IPS-18c (cell line): ENCODE results near the gene CACNA1C.

Experiments used
- H3K4me3 ChIP-seq: 2 replicates; pipeline ENCODE4 v1.7.0; 2013; ENCODE audit warnings: low read depth, mild to moderate bottlenecking, low read length, moderate library complexity; ENCODE audit not compliant: insufficient read depth
- H3K9me3 ChIP-seq: one replicate; pipeline ENCODE4 v1.6.1; 2013; ENCODE audit warnings: mild to moderate bottlenecking, low read length, moderate library complexity; ENCODE audit not compliant: control insufficient read depth, insufficient read depth

Gene CACNA1C

DNA sequence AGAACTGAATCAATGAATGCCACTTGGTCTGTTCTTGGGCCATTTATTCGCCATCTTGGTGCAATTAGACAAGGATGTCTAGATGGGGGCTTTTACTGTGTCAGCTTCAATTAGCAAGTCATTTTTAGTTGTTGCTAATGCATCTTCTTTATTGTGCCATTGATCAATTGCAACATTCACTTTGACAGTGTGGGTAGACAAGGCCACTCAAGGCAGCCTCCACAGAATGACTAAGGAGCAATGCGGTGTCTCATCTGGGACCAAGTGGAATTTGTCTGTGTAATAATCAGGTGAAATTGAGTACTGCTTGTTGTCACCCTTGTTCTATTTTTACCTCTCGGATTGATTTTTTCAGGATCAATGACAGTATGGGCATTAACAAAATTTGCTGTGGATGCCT lies 275.9 kb downstream of the CACNA1C start:
- no peak overlapping the region for H3K4me3 ChIP-seq
- H3K9me3 ChIP-seq: no peaks in the 10 kb centered on the region

DNA sequence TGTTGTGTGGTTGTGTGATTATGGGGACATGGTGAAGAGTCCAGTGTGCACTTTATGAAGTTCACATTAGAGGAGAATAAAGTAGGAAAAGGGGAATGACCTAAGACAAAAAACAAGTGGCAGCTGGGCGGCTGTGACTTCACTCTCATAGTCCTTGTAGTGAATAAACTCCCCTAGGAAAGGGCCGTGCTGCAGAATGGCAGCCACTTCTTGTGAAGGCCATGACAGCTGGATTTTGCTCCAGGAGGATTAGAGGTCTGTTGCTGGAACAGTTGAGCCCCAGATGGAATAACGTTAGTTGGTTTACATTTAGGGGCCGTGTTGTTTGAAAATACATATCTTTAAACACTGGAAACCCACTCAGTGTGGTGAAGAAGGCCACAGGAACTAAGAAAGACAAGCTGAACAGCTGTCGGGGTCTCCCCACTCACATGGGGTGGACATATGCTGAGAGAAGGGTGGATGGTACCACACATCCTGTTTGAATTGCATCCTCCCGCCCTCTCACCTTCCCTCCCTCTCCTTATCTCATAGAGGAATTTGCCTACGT lies 276.9 kb downstream of the CACNA1C start:
- no peaks in the 10 kb centered on the region for H3K9me3 ChIP-seq
- no peak overlapping the region for H3K4me3 ChIP-seq

DNA sequence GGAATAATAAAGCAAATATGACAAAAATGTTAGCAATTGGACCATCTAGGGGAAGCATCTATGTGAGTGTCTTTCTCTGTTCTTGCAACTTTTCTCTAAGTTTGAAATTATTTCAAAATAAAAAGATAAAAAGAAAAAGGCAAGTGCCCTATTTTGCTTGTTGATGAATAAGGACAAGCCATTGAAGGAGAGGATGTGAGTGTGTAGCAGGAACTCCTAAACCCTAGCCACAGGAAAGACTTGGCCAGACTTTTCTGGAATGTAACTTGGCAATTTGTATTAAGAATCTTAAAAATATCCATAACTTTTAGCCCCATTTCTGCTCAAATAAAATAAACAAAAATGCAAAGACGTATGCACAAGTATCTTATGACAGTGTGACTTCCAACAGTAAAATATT lies 279.4 kb downstream of the CACNA1C start:
- Histone ChIP-seq H3K4me3 (no peak overlapping the region), H3K9me3 (no peaks in the 10 kb centered on the region)

GRCh38 chr12:2332947-2333346 lies 280.2 kb downstream of the CACNA1C start:
- Histone ChIP-seq H3K4me3 (no peak overlapping the region), H3K9me3 (no peaks in the 10 kb centered on the region)

GRCh38 chr12:2333491-2334195 lies 280.9 kb downstream of the CACNA1C start:
- Histone ChIP-seq H3K4me3 (no peak overlapping the region), H3K9me3 (no peaks in the 10 kb centered on the region)

GRCh38 chr12:2334271-2334670 lies 281.5 kb downstream of the CACNA1C start:
- Histone ChIP-seq H3K4me3 (no peak overlapping the region), H3K9me3 (no peaks in the 10 kb centered on the region)

GRCh38 chr12:2334689-2335088 lies 281.9 kb downstream of the CACNA1C start:
- no peaks in the 10 kb centered on the region for H3K9me3 ChIP-seq
- no peak overlapping the region for H3K4me3 ChIP-seq

- H3K9me3 ChIP-seq: no peaks in the 10 kb centered on the region
- H3K4me3 ChIP-seq: no peak overlapping the region
Observed at GRCh38 chr12:2335109-2335508, 282.3 kb downstream of the CACNA1C start.

DNA sequence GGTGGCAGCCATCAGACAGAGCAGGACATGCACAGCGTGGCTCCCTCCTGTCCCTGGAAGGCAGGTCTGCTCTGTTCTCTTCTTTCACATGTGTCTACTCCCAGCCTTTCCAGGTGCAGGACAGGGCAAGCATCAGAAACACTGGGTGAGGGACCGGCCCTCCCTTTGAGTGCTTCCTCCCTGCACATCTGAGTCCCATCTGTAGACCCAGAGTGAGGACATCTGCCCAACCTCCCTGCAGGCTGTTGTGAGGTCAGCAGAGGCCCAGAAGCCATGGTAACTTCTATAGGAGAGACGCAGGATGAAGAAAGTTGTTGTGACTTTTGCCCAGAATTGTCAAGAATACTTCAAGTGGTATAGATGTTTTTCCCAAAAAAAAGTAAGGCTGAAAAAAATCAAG lies 282.7 kb downstream of the CACNA1C start:
- H3K4me3 ChIP-seq: no peak overlapping the region
- no peaks in the 10 kb centered on the region for H3K9me3 ChIP-seq

GRCh38 chr12:2335916-2336315 lies 283.1 kb downstream of the CACNA1C start:
- H3K9me3 ChIP-seq: no peaks in the 10 kb centered on the region
- H3K4me3 ChIP-seq: no peak overlapping the region

DNA sequence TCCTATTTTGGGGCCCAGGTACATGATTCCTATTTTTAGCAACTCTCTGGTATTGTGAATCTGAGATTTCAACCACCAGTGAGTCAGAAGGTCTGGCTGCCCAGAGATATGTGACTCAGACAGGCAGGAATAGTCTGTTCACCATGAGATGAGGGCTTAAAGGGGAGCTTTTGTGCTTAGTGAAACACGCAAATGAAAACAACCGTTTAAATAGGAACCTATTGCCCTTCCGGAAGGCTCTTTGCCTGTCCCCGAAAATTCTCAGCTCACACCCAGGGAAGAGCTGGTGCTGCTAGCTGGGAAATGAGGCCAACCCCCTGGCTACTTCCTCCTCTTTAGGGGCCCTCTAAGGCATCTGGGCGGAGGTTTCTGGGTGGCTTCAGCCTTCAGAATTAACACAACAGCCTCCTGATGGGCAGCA lies 283.6 kb downstream of the CACNA1C start:
- H3K4me3 ChIP-seq: no peak overlapping the region

GRCh38 chr12:2337031-2338010 lies 284.5 kb downstream of the CACNA1C start:
- Histone ChIP-seq H3K9me3 (no peaks in the 10 kb centered on the region), H3K4me3 (no peak overlapping the region)

More for the DNA sequence above, 283.6 kb downstream of the CACNA1C start:
- no peaks in the 10 kb centered on the region for H3K9me3 ChIP-seq

GRCh38 chr12:2338381-2338780 lies 285.6 kb downstream of the CACNA1C start:
- H3K9me3 ChIP-seq: no peaks in the 10 kb centered on the region
- H3K4me3 ChIP-seq: no peak overlapping the region

GRCh38 chr12:2338991-2339431 lies 286.2 kb downstream of the CACNA1C start:
- H3K9me3 ChIP-seq: no peaks in the 10 kb centered on the region

DNA sequence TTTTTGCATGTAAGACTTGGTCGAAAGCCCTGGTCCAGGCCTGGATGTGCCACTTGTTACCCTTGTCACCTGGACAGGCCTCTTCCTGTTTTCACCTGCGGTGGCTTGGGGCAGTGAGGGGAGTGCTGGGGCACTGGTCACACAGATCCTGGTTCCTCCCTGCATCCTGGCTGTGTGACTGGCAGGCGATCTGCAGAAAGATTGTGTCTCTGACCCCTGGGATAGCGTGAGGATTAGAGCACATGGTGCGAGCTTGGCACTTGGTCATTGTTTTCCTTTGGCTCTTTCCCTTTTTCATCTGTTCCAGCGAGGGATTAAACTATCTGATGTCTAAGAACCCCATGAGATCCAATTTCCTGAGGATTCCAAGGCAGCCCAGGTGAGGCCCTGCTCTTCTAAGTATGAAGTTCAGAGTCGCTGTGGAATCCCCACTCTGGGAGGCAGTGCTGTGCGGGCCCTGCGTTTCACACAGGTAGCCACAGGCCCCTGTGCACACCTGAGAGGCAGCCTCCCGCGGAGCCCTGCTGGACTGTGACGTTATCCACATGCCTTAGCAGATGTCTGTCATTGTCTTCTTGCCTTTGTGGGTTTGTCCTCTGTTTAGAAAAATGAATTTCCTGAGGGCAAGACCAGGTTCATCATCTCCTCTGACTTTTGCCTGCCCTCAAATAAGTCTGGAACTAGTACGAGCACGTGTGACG lies 288.4 kb downstream of the CACNA1C start:
- no peaks in the 10 kb centered on the region for H3K9me3 ChIP-seq
- H3K4me3 ChIP-seq: no peak overlapping the region

More at GRCh38 chr12:2338991-2339431, 286.2 kb downstream of the CACNA1C start:
- no peak overlapping the region for H3K4me3 ChIP-seq

DNA sequence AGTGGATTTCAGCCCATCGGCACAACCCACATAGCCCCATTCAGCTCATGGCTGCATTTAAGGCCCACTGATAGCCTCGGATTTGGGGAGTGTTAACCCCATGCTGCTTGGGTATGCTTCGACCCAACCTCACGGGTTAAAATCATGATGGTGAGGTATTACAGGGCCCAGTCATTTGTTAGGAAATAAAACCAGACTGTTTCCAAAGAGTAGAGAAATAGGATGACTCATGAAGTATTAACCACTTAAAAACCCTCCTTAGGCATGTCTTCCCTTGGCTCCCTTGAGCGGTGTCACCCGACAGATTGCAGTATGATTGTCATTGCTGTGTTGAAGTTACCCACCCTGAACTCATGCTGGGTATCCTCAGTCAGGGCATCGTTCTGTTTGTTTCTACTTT lies 289.1 kb downstream of the CACNA1C start:
- Histone ChIP-seq H3K9me3 (no peaks in the 10 kb centered on the region), H3K4me3 (no peak overlapping the region)

DNA sequence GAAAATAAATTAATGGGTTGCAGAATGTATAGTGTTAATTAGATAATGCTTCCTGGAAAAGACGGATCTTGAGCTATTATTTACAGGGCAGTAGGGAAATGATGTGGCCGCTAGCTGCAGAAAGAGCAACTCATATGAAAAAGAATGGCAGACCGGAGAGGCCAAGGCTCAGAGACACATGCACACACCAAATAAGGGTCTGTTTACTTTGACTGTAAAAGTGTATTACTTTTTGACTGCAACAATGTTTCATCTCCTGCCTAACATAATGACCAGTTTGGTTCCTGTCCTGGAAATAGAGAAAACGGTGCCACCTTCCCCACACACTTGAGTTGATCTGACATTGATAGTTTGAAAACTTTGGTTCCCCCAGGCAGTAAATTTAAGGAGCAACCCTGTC lies 290.9 kb downstream of the CACNA1C start:
- no peaks in the 10 kb centered on the region for H3K9me3 ChIP-seq
- no peak overlapping the region for H3K4me3 ChIP-seq
